A673 (cell line): ENCODE measurements around the gene VPS8. TPM values are rescaled to one million over a fixed set of nuclear protein-coding genes. Genes with fewer than 3 reads are reported as not detected.

Source experiments
- BruUV-seq: library from RNA; stranded (reverse); fragments of 400-500 nt; replicated peaks from 2 replicates; lab custom pipeline; 2021; lab: Mats Ljungman, UMichigan
- CTCF ChIA-PET: fragments of 300-600 bp; sonication (Branson Sonifier 250); formaldehyde crosslinking; loops from one replicate; lab custom pipeline; 2022; ENCODE audit warnings: antibody characterized with exemption; lab: Charles Lee
- POLR2A ChIA-PET: fragments of 300-600 bp; sonication (Branson Sonifier 250); formaldehyde crosslinking; loops from one replicate; lab custom pipeline; 2022; ENCODE audit warnings: antibody characterized with exemption; ENCODE audit not compliant: low non-redundant PET; lab: Charles Lee
- DNase-seq: peaks from one replicate; pipeline ENCODE4 v3.0.0-alpha.2; 2015; ENCODE audit warnings: low spot score
- H3K27ac ChIP-seq: fragments of 200-600 bp; sonication (generic); 2 replicates; pipeline ENCODE4 v1.5.1; 2016; ENCODE audit warnings: mixed run types, low read depth, mild to moderate bottlenecking, mixed read lengths, antibody characterized with exemption, low read length; ENCODE audit not compliant: poor library complexity, severe bottlenecking
- H3K27me3 ChIP-seq: fragments of 200-600 bp; sonication (generic); replicated peaks from 2 replicates; pipeline ENCODE4 v1.6.1; 2017; ENCODE audit warnings: mixed run types, low read depth, mild to moderate bottlenecking, mixed read lengths, antibody characterized with exemption, low read length; ENCODE audit not compliant: insufficient read depth, poor library complexity
- H3K36me3 ChIP-seq: fragments of 200-600 bp; sonication (generic); 2 replicates; pipeline ENCODE4 v1.6.1; 2016; ENCODE audit warnings: mixed run types, mild to moderate bottlenecking, mixed read lengths, antibody characterized with exemption, low read length; ENCODE audit not compliant: insufficient read depth, poor library complexity, severe bottlenecking
- H3K4me1 ChIP-seq: fragments of 200-600 bp; sonication (generic); 2 replicates; pipeline ENCODE4 v1.6.1; 2017; ENCODE audit warnings: mixed run types, mild to moderate bottlenecking, mixed read lengths, antibody characterized with exemption, low read length; ENCODE audit not compliant: insufficient read depth, poor library complexity, severe bottlenecking
- H3K4me3 ChIP-seq: fragments of 200-600 bp; sonication (generic); 2 replicates; pipeline ENCODE4 v1.5.1; 2016; ENCODE audit warnings: low read depth, mixed run types, mild to moderate bottlenecking, mixed read lengths, low read length; ENCODE audit not compliant: poor library complexity, severe bottlenecking
- H3K9me3 ChIP-seq: fragments of 200-600 bp; sonication (generic); 2 replicates; pipeline ENCODE4 v1.6.1; 2016; ENCODE audit warnings: mixed run types, low read depth, mild to moderate bottlenecking, mixed read lengths, antibody characterized with exemption, low read length; ENCODE audit not compliant: poor library complexity, severe bottlenecking
- CTCF ChIP-seq: fragments of 300-800, 200-600 bp; sonication (generic); conservative IDR thresholded peaks from 2 replicates; pipeline ENCODE4 v1.5.1; 2017; ENCODE audit warnings: low read depth, mild to moderate bottlenecking, antibody characterized with exemption, low read length, moderate library complexity, mixed read lengths
- EZH2 ChIP-seq: fragments of 200-600 bp; sonication (generic); IDR thresholded peaks from 2 replicates; pipeline ENCODE4 v1.6.1; 2017; ENCODE audit warnings: borderline replicate concordance, low read depth, mild to moderate bottlenecking, mixed read lengths, antibody characterized with exemption, low read length; ENCODE audit not compliant: poor library complexity, severe bottlenecking
- intact Hi-C: fragments of 100-400 bp; cut with micrococcal nuclease; formaldehyde crosslinking; loops from one replicate; pipeline ENCODE4 v1.10.0; 2022; ENCODE audit not compliant: unreplicated experiment
- total RNA-seq: library from RNA; stranded (reverse); gene quantifications from 2 replicates; pipeline ENCODE4 v1.2.3, GENCODE V29; 2021

VPS8 gene
- total RNA-seq, 1 experiment from 2014 or later: 42.3 TPM

GRCh38 chr3:185082829-185083228 is 270.9 kb downstream of the VPS8 start:
- ChIA-PET POLR2A (no interaction called here), CTCF (no interaction called here)
- no peak for TF ChIP-seq EZH2
- no peak for TF ChIP-seq CTCF
- Histone ChIP-seq H3K27ac (no peak overlapping the region), H3K27me3 (no peaks in the 10 kb centered on the region), H3K36me3 (no peaks in the 10 kb centered on the region), H3K9me3 (no peaks in the 10 kb centered on the region), H3K4me3 (no peak overlapping the region), H3K4me1 (no peaks in the 10 kb centered on the region)
- intact Hi-C loops: no loop called here
- BruUV-seq: no TSS peak
- no peak for DNase-seq

GRCh38 chr3:185084402-185084801 is 272.4 kb downstream of the VPS8 start:
- H3K27me3 ChIP-seq: no peaks in the 10 kb centered on the region
- H3K27ac ChIP-seq: no peak overlapping the region
- H3K9me3 ChIP-seq: no peaks in the 10 kb centered on the region
- CTCF ChIA-PET: no interaction called here
- DNase-seq: no peak
- no peaks in the 10 kb centered on the region for H3K36me3 ChIP-seq
- POLR2A ChIA-PET: interaction anchor here (0.6 kb wide), 1 partner anchor 245 kb away, joined by 3 read pairs; no protein-coding TSS in a partner anchor
- no peak for TF ChIP-seq CTCF
- TF ChIP-seq EZH2: no peak
- intact Hi-C loops: no loop called here
- BruUV-seq: no TSS peak
- no peak overlapping the region for H3K4me3 ChIP-seq
- H3K4me1 ChIP-seq: no peaks in the 10 kb centered on the region

GRCh38 chr3:185084901-185085300 is 272.9 kb downstream of the VPS8 start:
- Histone ChIP-seq H3K36me3 (no peaks in the 10 kb centered on the region), H3K27me3 (no peaks in the 10 kb centered on the region), H3K9me3 (no peaks in the 10 kb centered on the region), H3K4me3 (no peak overlapping the region), H3K4me1 (no peaks in the 10 kb centered on the region), H3K27ac (no peak overlapping the region)
- TF ChIP-seq EZH2 (no peak), CTCF (no peak)
- ChIA-PET POLR2A (interaction anchor here (0.6 kb wide), 1 partner anchor 245 kb away, joined by 3 read pairs; no protein-coding TSS in a partner anchor), CTCF (no interaction called here)
- intact Hi-C loops: no loop called here
- DNase-seq: no peak
- no TSS peak for BruUV-seq
